GM18867 (cell line): ENCODE data around the gene MGMT.

Source experiments
- ATAC-seq: cut with Tn5 transposase; IDR thresholded peaks from one replicate; pipeline ENCODE4 v1.9.1; 2021; ENCODE audit warnings: mild to moderate bottlenecking, moderate library complexity; ENCODE audit not compliant: unreplicated experiment

Gene MGMT

GRCh38 chr10:129615381-129615780, 148.3 kb downstream of the MGMT start:
- no peak for ATAC-seq

GRCh38 chr10:129615921-129616525, 149.0 kb downstream of the MGMT start:
- ATAC-seq: no peak

- ATAC-seq: no peak
These were observed 150.7 kb downstream of the MGMT start for GRCh38 chr10:129617768-129618167.

GRCh38 chr10:129621062-129621461, 154.0 kb downstream of the MGMT start:
- ATAC-seq: no peak

GRCh38 chr10:129621693-129622092, 154.7 kb downstream of the MGMT start:
- no peak for ATAC-seq

GRCh38 chr10:129622291-129622690, 155.2 kb downstream of the MGMT start:
- no peak for ATAC-seq

GRCh38 chr10:129622736-129623135, 155.7 kb downstream of the MGMT start:
- ATAC-seq: no peak

- ATAC-seq: no peak
These were observed 157.5 kb downstream of the MGMT start for GRCh38 chr10:129624526-129624925.

GRCh38 chr10:129626309-129626708, 159.3 kb downstream of the MGMT start:
- no peak for ATAC-seq

- no peak for ATAC-seq
These were observed 159.9 kb downstream of the MGMT start for GRCh38 chr10:129626796-129627435.

- ATAC-seq: no peak
These were observed 160.4 kb downstream of the MGMT start for GRCh38 chr10:129627442-129627841.

- no peak for ATAC-seq
These were observed 161.8 kb downstream of the MGMT start for GRCh38 chr10:129628823-129629222.

GRCh38 chr10:129629911-129630310, 162.9 kb downstream of the MGMT start:
- ATAC-seq: no peak

GRCh38 chr10:129631006-129631405, 164.0 kb downstream of the MGMT start:
- no peak for ATAC-seq

GRCh38 chr10:129631870-129632623, 165.0 kb downstream of the MGMT start:
- ATAC-seq: no peak

- ATAC-seq: no peak
These were observed 170.0 kb downstream of the MGMT start for GRCh38 chr10:129637010-129637409.

GRCh38 chr10:129637846-129638245, 170.8 kb downstream of the MGMT start:
- ATAC-seq: no peak

GRCh38 chr10:129641351-129641750, 174.3 kb downstream of the MGMT start:
- no peak for ATAC-seq

GRCh38 chr10:129641982-129642381, 174.9 kb downstream of the MGMT start:
- no peak for ATAC-seq

GRCh38 chr10:129642427-129642826, 175.4 kb downstream of the MGMT start:
- no peak for ATAC-seq

- ATAC-seq: no peak
These were observed 176.2 kb downstream of the MGMT start for GRCh38 chr10:129643266-129643665.

GRCh38 chr10:129645487-129645886, 178.4 kb downstream of the MGMT start:
- no peak for ATAC-seq
